H9 (cell line): Measurements from ENCODE around the gene PRSS57. TPM values are rescaled to one million over a fixed set of nuclear protein-coding genes. Genes with fewer than 3 reads are reported as not detected.

Source experiments
- DNase-seq: peaks from one replicate; pipeline ENCODE4 v3.0.0-alpha.2; 2017
- H2AFZ ChIP-seq: one replicate; pipeline ENCODE4 v1.6.1; 2013; ENCODE audit warnings: mild to moderate bottlenecking, low read length, control low read depth, moderate library complexity
- H2AK5ac ChIP-seq: 2 replicates; pipeline ENCODE4 v1.6.1; 2013; ENCODE audit warnings: low read length, control low read depth, mixed read lengths; ENCODE audit not compliant: insufficient read length
- H2BK120ac ChIP-seq: one replicate; pipeline ENCODE4 v1.6.1; 2013; ENCODE audit warnings: low read depth, mild to moderate bottlenecking, low read length, control low read depth, inconsistent platforms; ENCODE audit not compliant: poor library complexity, severe bottlenecking
- H2BK12ac ChIP-seq: 2 replicates; pipeline ENCODE4 v1.6.1; 2013; ENCODE audit warnings: low read length, control low read depth, mixed read lengths, low read depth; ENCODE audit not compliant: insufficient read length
- H2BK15ac ChIP-seq: 2 replicates; pipeline ENCODE4 v1.6.1; 2013; ENCODE audit warnings: low read depth, low read length, control low read depth
- H2BK20ac ChIP-seq: one replicate; pipeline ENCODE4 v1.6.1; 2013; ENCODE audit warnings: low read depth, mild to moderate bottlenecking, low read length, control low read depth, inconsistent platforms; ENCODE audit not compliant: poor library complexity, severe bottlenecking
- H2BK5ac ChIP-seq: 2 replicates; pipeline ENCODE4 v1.6.1; 2013; ENCODE audit warnings: low read length, control low read depth, mixed read lengths; ENCODE audit not compliant: insufficient read length
- H3K14ac ChIP-seq: 2 replicates; pipeline ENCODE4 v1.6.1; 2013; ENCODE audit warnings: low read length, control low read depth; ENCODE audit not compliant: insufficient read depth
- H3K18ac ChIP-seq: 2 replicates; pipeline ENCODE4 v1.6.1; 2013; ENCODE audit warnings: low read depth, mild to moderate bottlenecking, mixed read lengths, low read length, control low read depth; ENCODE audit not compliant: insufficient read length
- H3K23ac ChIP-seq: 2 replicates; pipeline ENCODE4 v1.6.1; 2013; ENCODE audit warnings: low read length, control low read depth, mixed read lengths, low read depth; ENCODE audit not compliant: insufficient read length
- H3K23me2 ChIP-seq: 2 replicates; pipeline ENCODE4 v1.6.1; 2013; ENCODE audit warnings: low read depth, mild to moderate bottlenecking, mixed read lengths, low read length, control low read depth; ENCODE audit not compliant: insufficient read length, poor library complexity, severe bottlenecking
- H3K27ac ChIP-seq: 2 replicates; pipeline ENCODE4 v1.5.1; 2013; ENCODE audit warnings: low read length, control low read depth, mixed read lengths, low read depth; ENCODE audit not compliant: insufficient read length
- H3K27me3 ChIP-seq: 2 replicates; pipeline ENCODE4 v1.6.1; 2013; ENCODE audit warnings: low read length, control low read depth, inconsistent platforms; ENCODE audit not compliant: insufficient read depth
- H3K4ac ChIP-seq: 2 replicates; pipeline ENCODE4 v1.6.1; 2013; ENCODE audit warnings: low read depth, mild to moderate bottlenecking, control low read depth, inconsistent platforms, low read length, moderate library complexity
- H3K4me1 ChIP-seq: 2 replicates; pipeline ENCODE4 v1.6.1; 2013; ENCODE audit warnings: low read length, control low read depth, inconsistent platforms; ENCODE audit not compliant: insufficient read depth
- H3K4me2 ChIP-seq: 2 replicates; pipeline ENCODE4 v1.6.1; 2013; ENCODE audit warnings: low read length, control low read depth, mixed read lengths; ENCODE audit not compliant: insufficient read length, insufficient read depth
- H3K56ac ChIP-seq: 2 replicates; pipeline ENCODE4 v1.6.1; 2013; ENCODE audit warnings: low read depth, mild to moderate bottlenecking, mixed read lengths, low read length, control low read depth; ENCODE audit not compliant: insufficient read length
- H3K79me1 ChIP-seq: 2 replicates; pipeline ENCODE4 v1.6.1; 2013; ENCODE audit warnings: low read depth, mild to moderate bottlenecking, moderate library complexity, low read length, control low read depth, inconsistent platforms; ENCODE audit not compliant: insufficient read depth, poor library complexity, severe bottlenecking
- H3K79me2 ChIP-seq: 2 replicates; pipeline ENCODE4 v1.6.1; 2013; ENCODE audit warnings: low read length, control low read depth, inconsistent platforms; ENCODE audit not compliant: insufficient read depth
- H3K9ac ChIP-seq: 2 replicates; pipeline ENCODE4 v1.6.1; 2013; ENCODE audit warnings: low read length, control low read depth, mixed read lengths; ENCODE audit not compliant: insufficient read length; ENCODE audit errors: extremely low read depth
- H3K9me3 ChIP-seq: one replicate; pipeline ENCODE4 v1.6.1; 2013; ENCODE audit warnings: low read depth, low read length, inconsistent platforms; ENCODE audit not compliant: control insufficient read depth
- H3T11ph ChIP-seq: one replicate; pipeline ENCODE4 v1.6.1; 2013; ENCODE audit warnings: mild to moderate bottlenecking, low read length, control low read depth, inconsistent platforms
- H4K20me1 ChIP-seq: one replicate; pipeline ENCODE4 v1.6.1; 2013; ENCODE audit not compliant: control insufficient read depth, insufficient read length, insufficient read depth
- H4K5ac ChIP-seq: 2 replicates; pipeline ENCODE4 v1.6.1; 2013; ENCODE audit warnings: low read depth, mild to moderate bottlenecking, mixed read lengths, low read length, control low read depth; ENCODE audit not compliant: insufficient read length
- H4K8ac ChIP-seq: replicated peaks from 2 replicates; pipeline ENCODE4 v1.6.1; 2013; ENCODE audit warnings: low read length, control low read depth, mixed read lengths, low read depth; ENCODE audit not compliant: insufficient read length
- H4K91ac ChIP-seq: 2 replicates; pipeline ENCODE4 v1.6.1; 2013; ENCODE audit warnings: low read depth, mild to moderate bottlenecking, moderate library complexity, mixed read lengths, low read length, control low read depth; ENCODE audit not compliant: insufficient read length
- H3K27ac Mint-ChIP-seq, 3 experiments: 2 replicates in 2 of 3; 3 replicates in 1 of 3; pipeline ENCODE4 v1.8.0; 2020 to 2021; ENCODE audit warnings: mixed read lengths in 3 of 3, mild to moderate bottlenecking in 1 of 3, moderate library complexity in 1 of 3
- H3K27me3 Mint-ChIP-seq: 2 replicates; pipeline ENCODE4 v1.8.0; 2021; ENCODE audit warnings: low read depth, mild to moderate bottlenecking, moderate library complexity, mixed read lengths
- H3K36me3 Mint-ChIP-seq, 3 experiments: 2 replicates in 2 of 3; 3 replicates in 1 of 3; pipeline ENCODE4 v1.8.0; 2020 to 2021; ENCODE audit warnings: low read depth in 3 of 3, mixed read lengths in 3 of 3; ENCODE audit not compliant: insufficient read depth in 1 of 3
- H3K4me1 Mint-ChIP-seq, 2 experiments: 2 replicates each; pipeline ENCODE4 v1.8.0; 2020; ENCODE audit warnings: mixed read lengths in 2 of 2
- H3K4me3 Mint-ChIP-seq, 2 experiments: 2 replicates in 1 of 2; 3 replicates in 1 of 2; pipeline ENCODE4 v1.8.0; 2020 to 2021; ENCODE audit warnings: mild to moderate bottlenecking in 2 of 2, mixed read lengths in 2 of 2, moderate library complexity in 1 of 2
- H3K9me3 Mint-ChIP-seq, 2 experiments: 2 replicates in 1 of 2; 3 replicates in 1 of 2; pipeline ENCODE4 v1.8.0; 2020; ENCODE audit warnings: mild to moderate bottlenecking in 2 of 2, mixed read lengths in 2 of 2, moderate library complexity in 1 of 2
- CTCF ChIP-seq: fragments of 200-600 bp; sonication (generic); conservative IDR thresholded peaks from 3 replicates; pipeline ENCODE4 v1.8.0; 2021; ENCODE audit warnings: antibody characterized with exemption, mild to moderate bottlenecking
- WGBS: extraction: QIAGEN DNeasy Blood & Tissue Kit; methylation state at CpG from one replicate; pipeline ENCODE4 v1.1.7; 2013; ENCODE audit warnings: missing lambda C conversion rate, low lambda C conversion rate, mixed read lengths; ENCODE audit not compliant: insufficient read length; ENCODE audit errors: extremely low coverage; 5-methylcytosine and 5-hydroxymethylcytosine counted together
- total RNA-seq: library from RNA; stranded (reverse); gene quantifications from 2 replicates; pipeline ENCODE4 v1.2.1, GENCODE V29; 2021

PRSS57 gene
- total RNA-seq, 1 experiment from 2014 or later, result not detected

DNA sequence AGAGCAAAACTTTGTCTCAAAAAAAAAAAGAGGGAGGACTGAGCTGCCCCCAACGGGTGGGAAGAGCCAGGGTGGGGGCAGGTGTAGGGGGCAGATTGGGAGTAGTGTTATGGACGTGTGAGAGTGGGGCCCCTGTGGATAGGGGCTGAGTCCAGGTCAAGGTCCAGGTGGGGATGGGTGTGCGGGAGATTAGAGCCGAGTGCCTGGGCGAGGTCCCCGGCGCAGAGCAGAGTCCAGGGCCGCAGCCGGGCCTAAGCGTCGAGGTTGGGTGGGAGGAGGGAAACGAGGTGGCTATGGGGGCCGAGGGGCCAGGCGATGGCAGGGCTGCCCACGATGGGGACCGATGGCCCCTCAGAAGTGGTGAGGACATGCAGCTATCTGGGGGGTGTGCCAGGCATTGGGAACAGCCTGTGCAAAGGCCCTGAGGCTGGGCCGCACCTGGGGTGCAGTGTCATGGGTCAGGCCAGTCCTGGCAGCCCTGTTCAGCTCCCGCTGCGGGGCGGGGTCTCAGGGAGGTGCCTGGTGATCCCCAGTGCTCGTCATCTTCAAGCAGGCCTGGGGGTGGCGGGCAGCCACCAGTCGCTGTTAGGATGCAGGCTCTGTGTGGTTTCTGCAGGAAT lies 43.4 kb upstream of the PRSS57 start:
- Histone ChIP-seq H3K14ac (no peak overlapping the region), H3K4ac (no peak overlapping the region), H3K23ac (no peak overlapping the region), H3K23me2 (no peaks in the 10 kb centered on the region), H2BK20ac (no peak overlapping the region), H2BK120ac (no peak overlapping the region), H3K27me3 (no peaks in the 10 kb centered on the region), H4K91ac (no peak overlapping the region), H3T11ph (no peak overlapping the region), H2AFZ (no peak overlapping the region), H3K18ac (no peak overlapping the region), H3K56ac (no peak overlapping the region), H3K79me2 (no peaks in the 10 kb centered on the region), H3K79me1 (no peaks in the 10 kb centered on the region), H3K9me3 (no peaks in the 10 kb centered on the region), H3K27ac (no peak overlapping the region), H4K8ac (no peak overlapping the region), H4K20me1 (no peaks in the 10 kb centered on the region), H2BK15ac (no peak overlapping the region), H3K4me1 (no peaks in the 10 kb centered on the region), H3K9ac (no peak overlapping the region), H3K4me2 (no peak overlapping the region), H2BK5ac (no peak overlapping the region), H2AK5ac (no peak overlapping the region), H2BK12ac (no peak overlapping the region), H4K5ac (no peak overlapping the region)
- Mint-ChIP-seq H3K27me3 (peaks cover 4% of the 10 kb centered on the region), H3K4me3 (no peak overlapping the region; a peak in 1 of 5 replicates), H3K9me3 (peaks cover 1 to 2% of the 10 kb centered on the region in 2 experiments; a peak in 3 of 5 replicates), H3K27ac (no peak overlapping the region), H3K36me3 (peaks cover 0 to 2% (median 0%) of the 10 kb centered on the region in 3 experiments; a peak in 4 of 7 replicates), H3K4me1 (peaks cover 0 to 4% of the 10 kb centered on the region in 2 experiments; a peak in 2 of 4 replicates)
- whole genome bisulfite sequencing, result no CpG with 5 or more reads among the region's 23 CpGs
- DNase-seq, result no peak
- TF ChIP-seq CTCF, result no peak
